HepG2 (cell line): ENCODE results near the gene FLOT2. TPM values are rescaled to one million over a fixed set of nuclear protein-coding genes. Genes with fewer than 3 reads are reported as not detected.

ENCODE experiments used
- ATAC-seq: fragments of 200-7000 bp; cut with Tn5 transposase; 3 replicates; pipeline ENCODE4 v1.9.1; 2020; ENCODE audit warnings: mild to moderate bottlenecking, moderate library complexity
- BruUV-seq: library from RNA; stranded (reverse); fragments of 400-500 nt; replicated peaks from 2 replicates; lab custom pipeline; 2021; lab: Mats Ljungman, UMichigan
- CTCF ChIA-PET: fragments of 300-600 bp; formaldehyde crosslinking; extraction: SDS; loops from one replicate; lab custom pipeline; 2021; ENCODE audit warnings: low total read pairs, inconsistent platforms, low intra/inter-chr PET ratio; lab: Yijun Ruan, JAX
- POLR2A ChIA-PET: fragments of 350-600 bp; sonication (Branson Sonifier 250); formaldehyde crosslinking; loops from one replicate; lab custom pipeline; 2020; ENCODE audit warnings: antibody characterized with exemption, inconsistent platforms; lab: Yijun Ruan, JAX
- DNase-seq: peaks from one replicate; pipeline ENCODE4 v3.0.0-alpha.2; 2015; ENCODE audit warnings: low spot score
- FAIRE-seq: peaks from 3 replicates; lab custom pipeline; 2011; peaks lifted over from hg19 to GRCh38; lab: Jason Lieb, UNC
- H2AFZ ChIP-seq: one replicate; pipeline ENCODE4 v1.6.1; 2011; ENCODE audit warnings: low read length, inconsistent platforms
- H3K27ac ChIP-seq: fragments of 300-600 bp; 3 replicates; pipeline ENCODE4 v1.8.0; 2011; ENCODE audit warnings: mixed run types, mild to moderate bottlenecking, mixed read lengths, low read length, inconsistent platforms; ENCODE audit not compliant: insufficient read depth; ENCODE audit errors: extremely low read length
- H3K27me3 ChIP-seq, 2 experiments: fragments of 200-600 bp in 1 of 2; 2 replicates in 1 of 2; 3 replicates in 1 of 2; pipeline versions ENCODE4 v1.6.0 to v1.8.0; 2011; ENCODE audit warnings: low read length in 2 of 2, mild to moderate bottlenecking in 2 of 2, moderate library complexity in 2 of 2, inconsistent platforms in 1 of 2; ENCODE audit not compliant: insufficient read depth in 2 of 2, control insufficient read depth in 1 of 2
- H3K36me3 ChIP-seq, 2 experiments: fragments of 200-600 bp in 1 of 2; replicated peaks in 1 of 2; 2 replicates in 1 of 2; 3 replicates in 1 of 2; pipeline versions ENCODE4 v1.5.1 to v1.8.0; 2011; ENCODE audit warnings: low read length in 2 of 2, inconsistent platforms in 1 of 2; ENCODE audit not compliant: insufficient read depth in 2 of 2, control insufficient read depth in 1 of 2
- H3K4me1 ChIP-seq: 2 replicates; pipeline ENCODE4 v1.5.1; 2012; ENCODE audit warnings: low read length, inconsistent platforms; ENCODE audit not compliant: insufficient read depth
- H3K4me2 ChIP-seq: 2 replicates; pipeline ENCODE4 v1.6.0; 2011; ENCODE audit warnings: low read depth, low read length, inconsistent platforms
- H3K4me3 ChIP-seq, 3 experiments: fragments of 200-600 bp in 1 of 3; sonication (generic), shearing (Covaris generic) in 1 of 3; replicated peaks in 1 of 3; 2 replicates each; pipeline ENCODE4 v1.5.1; 2011 to 2016; ENCODE audit warnings: low read length in 3 of 3, inconsistent platforms in 2 of 3, low read depth in 2 of 3, mild to moderate bottlenecking in 2 of 3, control low read depth in 1 of 3, mixed read lengths in 1 of 3; ENCODE audit not compliant: insufficient read depth in 1 of 3
- H3K79me2 ChIP-seq: one replicate; pipeline ENCODE4 v1.6.1; 2011; ENCODE audit warnings: low read length, inconsistent platforms; ENCODE audit not compliant: insufficient read depth
- H3K9ac ChIP-seq: 2 replicates; pipeline ENCODE4 v1.6.0; 2011; ENCODE audit warnings: mild to moderate bottlenecking, low read depth, low read length, inconsistent platforms; ENCODE audit not compliant: insufficient read depth
- H3K9me3 ChIP-seq: 2 replicates; pipeline ENCODE4 v1.5.1; 2012; ENCODE audit warnings: mild to moderate bottlenecking, low read length
- H4K20me1 ChIP-seq: 2 replicates; pipeline ENCODE4 v1.6.0; 2011; ENCODE audit warnings: inconsistent platforms, mild to moderate bottlenecking, low read length, moderate library complexity; ENCODE audit not compliant: insufficient read depth
- ARNT2 ChIP-seq: sonication (generic); formaldehyde crosslinking; IDR thresholded peaks from 2 replicates; pipeline ENCODE4 v1.8.0; 2022; ENCODE audit warnings: mild to moderate bottlenecking, low read depth, missing genetic modification reagents, moderate library complexity
- FIP1L1 ChIP-seq: fragments of 200-400 bp; formaldehyde crosslinking; IDR thresholded peaks from 2 replicates; pipeline ENCODE4 v1.6.1; 2018; ENCODE audit warnings: low read depth, mild to moderate bottlenecking, low read length, moderate library complexity, borderline replicate concordance; ENCODE audit not compliant: insufficient read depth
- FOXK1 ChIP-seq: sonication (generic); formaldehyde crosslinking; IDR thresholded peaks from 2 replicates; pipeline ENCODE4 v1.4.0; 2020; ENCODE audit warnings: low read depth, missing genetic modification reagents, borderline replicate concordance
- FOXP1 ChIP-seq, 2 experiments: fragments of 450-650 bp in 1 of 2; IDR thresholded peaks; 2 replicates each; pipeline ENCODE4 v1.6.1; 2017 to 2018; ENCODE audit warnings: antibody characterized with exemption in 1 of 2
- MAFK ChIP-seq, 2 experiments: IDR thresholded peaks in 1 of 2; conservative IDR thresholded peaks in 1 of 2; 2 replicates each; pipeline ENCODE4 v1.6.1; 2011; ENCODE audit warnings: improper control_type of control experiment in 2 of 2, low read length in 2 of 2
- MEIS1 ChIP-seq: sonication (generic); formaldehyde crosslinking; IDR thresholded peaks from 2 replicates; pipeline ENCODE4 v1.9.0; 2021; ENCODE audit warnings: mild to moderate bottlenecking, missing genetic modification reagents, moderate library complexity, borderline replicate concordance
- MXI1 ChIP-seq: IDR thresholded peaks from 3 replicates; pipeline ENCODE4 v1.6.1; 2012; ENCODE audit warnings: low read depth, low read length, inconsistent platforms, borderline replicate concordance
- PAWR ChIP-seq: sonication (generic); formaldehyde crosslinking; IDR thresholded peaks from 2 replicates; pipeline ENCODE4 v1.4.0; 2020; ENCODE audit warnings: missing genetic modification reagents, mild to moderate bottlenecking, borderline replicate concordance
- PPARG ChIP-seq: conservative IDR thresholded peaks from 2 replicates; pipeline ENCODE4 v1.6.1; 2016; ENCODE audit warnings: missing biosample characterization, missing genetic modification reagents
- SAP130 ChIP-seq: IDR thresholded peaks from 2 replicates; pipeline ENCODE4 v1.6.1; 2016; ENCODE audit warnings: low read depth
- STAT5B ChIP-seq: sonication (generic); formaldehyde crosslinking; IDR thresholded peaks from 2 replicates; pipeline ENCODE4 v1.4.0; 2020; ENCODE audit warnings: missing genetic modification reagents
- THAP8 ChIP-seq: sonication (generic); formaldehyde crosslinking; IDR thresholded peaks from 2 replicates; pipeline ENCODE4 v1.5.1; 2020; ENCODE audit warnings: missing genetic modification reagents, mild to moderate bottlenecking, borderline replicate concordance
- TOE1 ChIP-seq: sonication (generic); formaldehyde crosslinking; IDR thresholded peaks from 2 replicates; pipeline ENCODE4 v1.4.0; 2020; ENCODE audit warnings: mild to moderate bottlenecking, missing genetic modification reagents
- U2AF2 ChIP-seq: fragments of 200-400 bp; formaldehyde crosslinking; IDR thresholded peaks from 2 replicates; pipeline ENCODE4 v1.6.1; 2017; ENCODE audit warnings: low read depth, mild to moderate bottlenecking, low read length
- ZFP82 ChIP-seq: sonication (generic); formaldehyde crosslinking; IDR thresholded peaks from 2 replicates; pipeline ENCODE4 v1.5.1; 2020; ENCODE audit warnings: mild to moderate bottlenecking, missing genetic modification reagents, borderline replicate concordance
- ZNF10 ChIP-seq: sonication (generic); formaldehyde crosslinking; IDR thresholded peaks from 2 replicates; pipeline ENCODE4 v1.4.0; 2020; ENCODE audit warnings: mild to moderate bottlenecking, low read depth, missing genetic modification reagents, borderline replicate concordance
- ZNF160 ChIP-seq: sonication (generic); formaldehyde crosslinking; IDR thresholded peaks from 2 replicates; pipeline ENCODE4 v1.8.0; 2022; ENCODE audit warnings: mild to moderate bottlenecking, inconsistent platforms, missing genetic modification reagents
- ZNF383 ChIP-seq: sonication (generic); formaldehyde crosslinking; IDR thresholded peaks from 2 replicates; pipeline ENCODE4 v1.4.0; 2020; ENCODE audit warnings: missing genetic modification reagents, mild to moderate bottlenecking, borderline replicate concordance
- ZNF484 ChIP-seq: sonication (generic); formaldehyde crosslinking; IDR thresholded peaks from 2 replicates; pipeline ENCODE4 v1.5.1; 2020; ENCODE audit warnings: mild to moderate bottlenecking, low read depth, missing genetic modification reagents, borderline replicate concordance
- ZNF704 ChIP-seq: sonication (generic); formaldehyde crosslinking; IDR thresholded peaks from 2 replicates; pipeline ENCODE4 v1.8.1; 2023; ENCODE audit warnings: mild to moderate bottlenecking, inconsistent platforms, moderate library complexity, missing genetic modification reagents, borderline replicate concordance
- ZNF720 ChIP-seq: sonication (generic); formaldehyde crosslinking; IDR thresholded peaks from 2 replicates; pipeline ENCODE4 v1.4.0; 2020; ENCODE audit warnings: missing genetic modification reagents
- WGBS: methylation state at CpG from one replicate; pipeline ENCODE4 v1.1.6; 2017; ENCODE audit warnings: low lambda C conversion rate; 5-methylcytosine and 5-hydroxymethylcytosine counted together
- in situ Hi-C: cut with HindIII; loops from 2 replicates; pipeline ENCODE4 v1.10.0; 2017; ENCODE audit warnings: low pct_unique_long_range_greater_than_20kb; ENCODE audit not compliant: extremely low pct_ligation_motif_present
- intact Hi-C: fragments of 100-400 bp; cut with micrococcal nuclease; formaldehyde crosslinking; loops from one replicate; pipeline ENCODE4 v1.10.0; 2022; ENCODE audit not compliant: unreplicated experiment
- polyA plus RNA-seq, 8 experiments: library from polyadenylated mRNA; depleted of rRNA in 3 of 8; stranded (reverse) in 7 of 8; unstranded in 1 of 8; fragments of >200 nt; fragmentation: Illumina TruSeq in 4 of 8; extraction: Trizol in 4 of 8; gene quantifications; 2 replicates each; pipeline versions ENCODE4 v1.2.1 to v1.2.3, GENCODE V29; 2011 to 2016; ENCODE audit warnings: low read depth in 4 of 8, missing spikeins in 1 of 8, mixed read lengths in 1 of 8; ENCODE audit not compliant: insufficient read depth in 1 of 8
- total RNA-seq, 5 experiments: library from RNA; depleted of rRNA; stranded (reverse); fragments of >200 nt; fragmentation: Illumina TruSeq; extraction: Trizol; gene quantifications; 2 replicates each; pipeline ENCODE4 v1.2.3, GENCODE V29; 2016; ENCODE audit warnings: low read depth in 1 of 5

FLOT2 gene
- total and polyA plus RNA-seq, 2 of the 13 experiments (the other 11 are each of a cell fraction or from before 2014, with no cell fraction given) = 54.3 to 54.5 TPM

DNA sequence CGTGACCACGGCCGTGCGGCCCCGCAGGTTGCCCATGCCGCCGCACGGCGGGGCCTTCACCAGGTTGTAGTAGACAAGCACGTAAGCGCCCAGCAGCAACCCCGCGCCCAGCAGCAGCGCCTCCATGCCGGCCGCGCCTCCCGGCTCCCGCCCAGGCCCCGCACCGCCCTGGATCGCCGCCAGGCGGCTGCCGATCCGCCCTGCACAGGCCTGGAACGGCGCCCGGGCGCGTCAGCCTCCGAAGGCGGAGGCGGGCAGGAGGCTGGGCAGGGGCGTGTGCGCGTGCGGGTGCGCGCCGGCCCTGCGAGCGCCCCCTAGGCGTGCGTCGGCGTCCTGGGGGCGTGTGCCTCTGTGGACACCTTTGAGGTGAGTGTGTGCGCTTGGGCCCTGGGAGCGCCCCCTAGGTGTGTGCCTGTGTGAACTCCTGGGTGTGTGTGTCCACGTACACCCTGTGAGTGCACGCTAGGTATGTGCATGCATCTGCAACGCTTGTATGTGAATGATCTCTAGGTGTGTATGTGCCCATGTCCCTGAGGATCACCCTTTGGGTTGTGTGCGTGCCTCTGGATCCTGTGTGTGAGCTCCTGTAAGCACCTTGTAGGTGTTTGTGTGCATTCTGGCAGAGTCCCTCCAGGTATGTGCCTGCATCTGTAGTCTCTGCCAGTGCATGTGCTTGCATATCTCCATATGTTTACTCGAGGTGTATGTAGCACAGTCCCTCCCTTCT is 5.4 kb upstream of the FLOT2 start, which contains the start of gene DHRS13:
Gene DHRS13 (minus strand): TSS at position 261 of the 727 bp plus-strand sequence. CDS start 135 bp downstream, at position 126.
- H4K20me1 ChIP-seq = no peaks in the 10 kb centered on the region
- H3K9ac ChIP-seq = peak within 1 kb of the TSS; percentile 81
- ChIA-PET POLR2A (interaction anchor here (0.9 to 2.3 kb wide), 6 partner anchors 24 to 184 kb away, joined by 3 to 7 read pairs (median 4); partner anchors contain the start of genes PHF12 and RPL23A), CTCF (interaction anchor here (0.6 to 3.6 kb wide), 10 partner anchors 9 to 176 kb away, joined by 3 to 36 read pairs (median 4); partner anchors contain the start of gene ERAL1)
- no peaks in the 10 kb centered on the region; a peak in 1 of 5 replicates for H3K27me3 ChIP-seq
- peaks cover 7% of the 10 kb centered on the region for H3K79me2 ChIP-seq
- H3K36me3 ChIP-seq = peaks cover 6 to 27% of the 10 kb centered on the region in 2 experiments; a peak in 3 of 5 replicates
- peaks cover 37% of the 10 kb centered on the region for H3K4me1 ChIP-seq
- H3K9me3 ChIP-seq = no peaks in the 10 kb centered on the region
- intact Hi-C loops (loop anchor here (2.0 kb wide), 1 partner anchor 14 kb away; no protein-coding TSS in a partner anchor), in situ Hi-C loops (no loop called here)
- H3K4me2 ChIP-seq = peak within 1 kb of the TSS; percentile 95
- FAIRE-seq = peak; percentile 77
- no TSS peak for BruUV-seq
- WGBS = 6% methylated on average over 4 of the region's 55 CpGs
- peak within 1 kb of the TSS; percentile 43 for H2AFZ ChIP-seq
- H3K27ac ChIP-seq = peak within 1 kb of the TSS; percentile 73
- peak within 1 kb of the TSS; percentile 63 to 89 (median 85) for H3K4me3 ChIP-seq
- peak; percentile 91 for ATAC-seq
- DNase-seq = peak; percentile 91
- no peak for TF ChIP-seq MAFK (conservative IDR thresholded peaks at IDR 0.05 in 1 of 2, IDR thresholded peaks at IDR 0.05 in 1 of 2; ENCODE audit: low read length in 2 of 2)
- TF ChIP-seq THAP8 (CRISPR knock-in tag) = no peak
- 0 out of 2 replicates have a peak, but pooled peaks have one; percentile 50 for TF ChIP-seq PAWR
- no peak for TF ChIP-seq FOXP1 (IDR thresholded peaks at IDR 0.05)
- peak; percentile 37; the same call in 1 of the 2 replicates for TF ChIP-seq FOXP1 (CRISPR knock-in tag; IDR thresholded peaks at IDR 0.05)
- peak; percentile 26 for TF ChIP-seq ZNF704
- TF ChIP-seq ZFP82 = peak; percentile 75; the same call in 1 of the 2 replicates
- TF ChIP-seq MXI1 = peak; percentile 97
- no peak for TF ChIP-seq ZNF484 (CRISPR knock-in tag)
- TF ChIP-seq ZNF720 = no peak
- TF ChIP-seq STAT5B (CRISPR knock-in tag) = no peak
- TF ChIP-seq TOE1 (CRISPR knock-in tag) = 0 out of 2 replicates have a peak, but pooled peaks have one; percentile 59
- TF ChIP-seq U2AF2 = no peak
- no peak for TF ChIP-seq FIP1L1
- 0 out of 2 replicates have a peak, but pooled peaks have one; percentile 81 for TF ChIP-seq ARNT2 (CRISPR knock-in tag)
- no peak for TF ChIP-seq ZNF10 (CRISPR knock-in tag)
- TF ChIP-seq MEIS1 = no peak; the same call in 1 of the 2 replicates
- TF ChIP-seq PPARG (CRISPR knock-in tag) = 0 out of 2 replicates have a peak, but pooled peaks have one; percentile 48
- no peak; the same call in 1 of the 2 replicates for TF ChIP-seq ZNF160
- TF ChIP-seq FOXK1 (CRISPR knock-in tag) = no peak; the same call in 1 of the 2 replicates
- TF ChIP-seq ZNF383 (CRISPR knock-in tag) = peak; percentile 41; the same call in 1 of the 2 replicates
- TF ChIP-seq SAP130 = peak; percentile 96
